Measurements from ENCODE around the gene SYTL3. TPM values are rescaled to one million over a fixed set of nuclear protein-coding genes. Genes with fewer than 3 reads are reported as not detected.

SYTL3 gene
- total RNA-seq, 2 experiments from 2014 or later = 151 to 163 TPM

DNA sequence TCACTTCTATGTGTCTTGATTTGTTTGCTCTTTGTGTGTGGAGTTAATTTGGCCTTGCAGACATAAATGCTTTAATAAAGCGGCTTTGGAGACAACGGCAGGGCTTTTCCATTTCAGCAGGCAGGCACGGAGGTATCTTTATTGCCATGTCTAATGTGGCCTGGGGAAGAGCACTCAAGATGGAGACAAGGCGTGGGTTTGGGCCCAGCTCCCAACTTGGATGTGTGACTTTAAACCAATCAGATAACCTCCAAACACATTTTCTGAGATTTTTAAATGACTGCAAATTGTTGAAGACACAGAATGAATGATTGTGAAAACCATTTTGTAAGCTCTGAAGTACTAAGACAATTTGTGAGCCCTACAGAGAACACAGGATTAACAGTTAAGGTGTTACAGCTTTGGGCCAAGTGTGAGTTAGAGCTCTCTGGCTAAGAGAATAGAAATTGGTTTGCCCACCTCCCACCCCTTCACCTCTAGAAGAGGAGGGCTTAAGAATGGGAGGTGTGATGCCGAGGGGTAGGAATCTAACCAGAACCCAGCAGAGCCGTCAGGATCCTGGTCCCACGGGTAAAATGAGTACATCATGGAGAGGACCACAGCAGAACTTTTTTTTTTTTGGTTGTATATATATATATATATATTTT, 14.3 kb upstream of the SYTL3 start:
- no peak for DNase-seq
- intact Hi-C loops (cut with micrococcal nuclease) = no loop called here
- Mint-ChIP-seq H3K4me1 (ENCODE audit: low read depth) (peaks cover 58% of the 10 kb centered on the region), H3K36me3 (ENCODE audit: low read depth) (peaks cover 49% of the 10 kb centered on the region), H3K27me3 (no peaks in the 10 kb centered on the region), H3K4me3 (no peak overlapping the region), H3K27ac (peak overlapping the region; percentile 74), H3K9me3 (no peaks in the 10 kb centered on the region)
- ATAC-seq = no peak
- ChIA-PET POLR2A (interaction anchor here (0.8 to 1.1 kb wide), 2 partner anchors 9 to 10 kb away, joined by 3 to 4 read pairs; partner anchors contain the start of gene DYNLT1), CTCF (interaction anchor here (0.7 to 0.8 kb wide), 2 partner anchors 27 to 55 kb away, joined by 3 read pairs; no protein-coding TSS in a partner anchor)
- TF ChIP-seq CTCF (IDR thresholded peaks at IDR 0.05) = no peak

GRCh38 chr6:158636778-158637177, 13.1 kb upstream of the SYTL3 start:
- H3K4me3 Mint-ChIP-seq = no peak overlapping the region

DNA sequence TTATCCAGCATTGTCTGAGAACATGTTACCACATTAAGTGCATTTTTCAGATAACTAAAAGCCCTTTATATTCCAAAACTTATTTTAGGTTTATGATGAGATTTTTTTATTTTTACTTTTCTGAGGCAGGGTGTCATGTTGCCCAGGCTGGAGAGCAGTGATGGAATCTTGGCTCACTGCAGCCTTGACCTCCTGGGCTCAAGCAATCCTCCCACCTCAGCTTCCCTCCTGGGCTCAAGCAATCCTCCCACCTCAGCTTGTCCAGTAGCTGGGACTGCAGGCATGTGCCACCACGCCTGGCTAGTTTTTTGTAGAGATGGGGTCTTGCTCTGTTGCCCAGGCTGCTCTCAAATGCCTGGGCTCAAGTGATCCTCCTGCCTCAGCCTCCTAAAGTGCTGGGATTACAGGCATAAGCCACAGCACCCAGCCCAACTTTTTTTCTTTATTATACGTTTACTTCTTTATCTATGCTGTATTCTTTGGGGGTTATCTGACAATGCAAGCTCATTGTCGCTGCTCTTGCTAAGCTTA, 11.5 kb upstream of the SYTL3 start:
- ChIA-PET CTCF (interaction anchor here (0.8 to 8.5 kb wide), 3 partner anchors 11 to 424 kb away, joined by 3 to 67 read pairs (median 5); no protein-coding TSS in a partner anchor), POLR2A (interaction anchor here (0.7 to 9.9 kb wide), 5 partner anchors 14 to 142 kb away, joined by 3 to 112 read pairs (median 3); partner anchors contain the start of gene SYTL3)
- intact Hi-C loops (cut with micrococcal nuclease) = no loop called here
- ATAC-seq (no peak), DNase-seq (no peak)
- Mint-ChIP-seq H3K9me3 (no peaks in the 10 kb centered on the region), H3K27ac (peak overlapping the region; percentile 2), H3K4me1 (ENCODE audit: low read depth) (peaks cover 70% of the 10 kb centered on the region), H3K36me3 (ENCODE audit: low read depth) (peaks cover 51% of the 10 kb centered on the region), H3K4me3 (no peak overlapping the region), H3K27me3 (no peaks in the 10 kb centered on the region)
- TF ChIP-seq CTCF (IDR thresholded peaks at IDR 0.05) = no peak

More at GRCh38 chr6:158636778-158637177, 13.1 kb upstream of the SYTL3 start:
- Mint-ChIP-seq H3K27me3 (no peaks in the 10 kb centered on the region), H3K36me3 (ENCODE audit: low read depth) (peaks cover 48% of the 10 kb centered on the region), H3K4me1 (ENCODE audit: low read depth) (peaks cover 57% of the 10 kb centered on the region), H3K27ac (peak overlapping the region; percentile 68), H3K9me3 (no peaks in the 10 kb centered on the region)
- POLR2A ChIA-PET = interaction anchor here (0.7 to 9.9 kb wide), 4 partner anchors 15 to 102 kb away, joined by 3 to 112 read pairs (median 4); partner anchors contain the start of gene SYTL3
- CTCF ChIA-PET = interaction anchor here (1.2 to 8.5 kb wide), 2 partner anchors 23 to 54 kb away, joined by 3 to 67 read pairs; no protein-coding TSS in a partner anchor
- no peak for TF ChIP-seq CTCF (IDR thresholded peaks at IDR 0.05)
- intact Hi-C loops (cut with micrococcal nuclease) = no loop called here
- no peak for DNase-seq
- ATAC-seq = no peak

- no peaks in the 10 kb centered on the region for H3K27me3 Mint-ChIP-seq
- DNase-seq (no peak), ATAC-seq (no peak)
- H3K36me3 Mint-ChIP-seq (ENCODE audit: low read depth) = peaks cover 56% of the 10 kb centered on the region
- no peak for TF ChIP-seq CTCF (IDR thresholded peaks at IDR 0.05)
- peaks cover 70% of the 10 kb centered on the region for H3K4me1 Mint-ChIP-seq (ENCODE audit: low read depth)
- no peaks in the 10 kb centered on the region for H3K9me3 Mint-ChIP-seq
- peak overlapping the region; percentile 2 for H3K27ac Mint-ChIP-seq
- intact Hi-C loops (cut with micrococcal nuclease) = no loop called here
- H3K4me3 Mint-ChIP-seq = no peak overlapping the region
- CTCF ChIA-PET = interaction anchor here (1.3 to 8.5 kb wide), 2 partner anchors 52 to 424 kb away, joined by 5 to 67 read pairs; no protein-coding TSS in a partner anchor
- POLR2A ChIA-PET = interaction anchor here (0.7 to 9.9 kb wide), 7 partner anchors 8 to 143 kb away, joined by 3 to 112 read pairs (median 4); partner anchors contain the start of gene SYTL3
Measured at GRCh38 chr6:158639056-158639455, 10.8 kb upstream of the SYTL3 start.
